GM10266 (cell line): ENCODE measurements around the gene DCP2.

Experiments
- DNase-seq: peaks from one replicate; pipeline ENCODE4 v3.0.0; 2012; ENCODE audit errors: extremely low spot score
- TF ChIP-seq, protein P1 (sequence below): IDR thresholded peaks from 2 replicates; pipeline ENCODE4 v1.5.1; 2012; ENCODE audit warnings: mild to moderate bottlenecking, low read depth; ENCODE audit not compliant: control insufficient read depth, insufficient read depth; ENCODE audit errors: missing control alignments

Gene DCP2

GRCh38 chr5:113024076-113024697, 47.6 kb downstream of the DCP2 start:
- no peak for DNase-seq
- TF ChIP-seq, protein P1, sequence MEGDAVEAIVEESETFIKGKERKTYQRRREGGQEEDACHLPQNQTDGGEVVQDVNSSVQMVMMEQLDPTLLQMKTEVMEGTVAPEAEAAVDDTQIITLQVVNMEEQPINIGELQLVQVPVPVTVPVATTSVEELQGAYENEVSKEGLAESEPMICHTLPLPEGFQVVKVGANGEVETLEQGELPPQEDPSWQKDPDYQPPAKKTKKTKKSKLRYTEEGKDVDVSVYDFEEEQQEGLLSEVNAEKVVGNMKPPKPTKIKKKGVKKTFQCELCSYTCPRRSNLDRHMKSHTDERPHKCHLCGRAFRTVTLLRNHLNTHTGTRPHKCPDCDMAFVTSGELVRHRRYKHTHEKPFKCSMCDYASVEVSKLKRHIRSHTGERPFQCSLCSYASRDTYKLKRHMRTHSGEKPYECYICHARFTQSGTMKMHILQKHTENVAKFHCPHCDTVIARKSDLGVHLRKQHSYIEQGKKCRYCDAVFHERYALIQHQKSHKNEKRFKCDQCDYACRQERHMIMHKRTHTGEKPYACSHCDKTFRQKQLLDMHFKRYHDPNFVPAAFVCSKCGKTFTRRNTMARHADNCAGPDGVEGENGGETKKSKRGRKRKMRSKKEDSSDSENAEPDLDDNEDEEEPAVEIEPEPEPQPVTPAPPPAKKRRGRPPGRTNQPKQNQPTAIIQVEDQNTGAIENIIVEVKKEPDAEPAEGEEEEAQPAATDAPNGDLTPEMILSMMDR: no peak

GRCh38 chr5:113025596-113025995, 49.0 kb downstream of the DCP2 start:
- TF ChIP-seq, protein P1: no peak
- no peak for DNase-seq

GRCh38 chr5:113026211-113026610, 49.6 kb downstream of the DCP2 start:
- no peak for DNase-seq
- TF ChIP-seq, protein P1: no peak

DNA sequence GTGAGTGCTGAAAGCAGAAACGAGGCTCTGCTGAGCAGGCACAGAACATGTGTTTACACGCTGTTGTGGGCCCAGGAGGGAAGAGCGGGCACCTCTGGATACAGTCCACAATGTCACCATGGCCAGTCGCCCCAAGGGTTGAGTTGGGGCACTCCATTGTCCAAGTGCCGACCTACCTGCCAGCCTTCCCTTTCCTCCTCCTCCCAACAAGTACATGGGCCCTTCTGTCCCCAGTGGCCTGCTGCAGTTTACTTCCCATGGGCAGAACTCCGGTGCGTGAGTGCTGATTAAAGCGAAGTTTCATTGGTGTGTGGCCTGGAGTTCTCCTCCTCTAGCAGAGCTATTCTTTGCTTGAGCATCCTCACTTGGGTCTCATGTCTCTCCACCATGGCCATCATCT, 50.4 kb downstream of the DCP2 start:
- DNase-seq: no peak
- TF ChIP-seq, protein P1: no peak

DNA sequence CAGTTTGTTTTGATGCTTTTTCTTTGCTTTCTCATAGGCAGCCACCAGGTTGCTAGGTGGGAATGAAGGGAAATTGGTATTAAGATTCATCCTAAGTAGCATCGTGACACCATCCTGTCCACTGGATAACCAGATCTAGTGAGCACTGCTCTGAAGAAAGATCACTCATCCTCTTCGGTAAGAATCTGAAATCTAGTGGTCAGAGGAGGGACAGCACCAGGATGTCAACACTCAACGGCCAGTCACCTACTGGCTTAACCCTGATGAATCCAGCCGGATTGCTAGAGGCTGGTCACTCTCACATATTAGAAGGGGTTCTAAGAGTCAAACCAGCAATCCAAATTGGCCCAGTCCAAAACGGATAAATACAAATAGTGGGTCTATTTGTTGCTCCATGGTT, 50.8 kb downstream of the DCP2 start:
- TF ChIP-seq, protein P1: no peak

DNA sequence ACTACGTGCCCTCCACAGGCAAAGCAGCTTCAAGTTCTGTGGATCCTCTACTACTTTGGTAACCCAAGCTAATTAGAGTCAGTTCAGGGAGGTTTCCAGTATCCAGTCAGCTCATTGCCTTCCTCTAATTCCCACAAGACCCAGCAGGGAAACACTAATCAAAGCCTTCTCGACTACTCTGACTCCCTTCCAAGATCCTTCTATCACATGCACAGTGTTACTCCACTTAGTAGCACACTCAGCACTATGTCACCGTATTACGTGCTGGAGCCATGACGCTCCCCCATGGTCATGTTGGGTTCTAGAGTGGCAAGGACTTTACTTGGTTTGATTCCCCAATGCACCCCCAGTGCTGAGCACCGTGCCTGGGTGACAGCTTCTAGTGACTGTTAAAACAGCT, 53.0 kb downstream of the DCP2 start:
- DNase-seq: no peak
- TF ChIP-seq, protein P1: no peak

More for the DNA sequence above, 50.8 kb downstream of the DCP2 start:
- DNase-seq: no peak

GRCh38 chr5:113031104-113031503, 54.5 kb downstream of the DCP2 start:
- DNase-seq: no peak
- TF ChIP-seq, protein P1: no peak
